HG03103 (cell line): Measurements from ENCODE around the gene CEL.
"Not testable (repeated sequence)": the region's sequence is repeated elsewhere in the genome, so short reads cannot be mapped to it uniquely, and the experiment has no call there.

ENCODE experiments used
- ATAC-seq: cut with Tn5 transposase; IDR thresholded peaks from one replicate; pipeline ENCODE4 v1.9.1; 2021; ENCODE audit warnings: low read depth; ENCODE audit not compliant: unreplicated experiment

CEL gene

DNA sequence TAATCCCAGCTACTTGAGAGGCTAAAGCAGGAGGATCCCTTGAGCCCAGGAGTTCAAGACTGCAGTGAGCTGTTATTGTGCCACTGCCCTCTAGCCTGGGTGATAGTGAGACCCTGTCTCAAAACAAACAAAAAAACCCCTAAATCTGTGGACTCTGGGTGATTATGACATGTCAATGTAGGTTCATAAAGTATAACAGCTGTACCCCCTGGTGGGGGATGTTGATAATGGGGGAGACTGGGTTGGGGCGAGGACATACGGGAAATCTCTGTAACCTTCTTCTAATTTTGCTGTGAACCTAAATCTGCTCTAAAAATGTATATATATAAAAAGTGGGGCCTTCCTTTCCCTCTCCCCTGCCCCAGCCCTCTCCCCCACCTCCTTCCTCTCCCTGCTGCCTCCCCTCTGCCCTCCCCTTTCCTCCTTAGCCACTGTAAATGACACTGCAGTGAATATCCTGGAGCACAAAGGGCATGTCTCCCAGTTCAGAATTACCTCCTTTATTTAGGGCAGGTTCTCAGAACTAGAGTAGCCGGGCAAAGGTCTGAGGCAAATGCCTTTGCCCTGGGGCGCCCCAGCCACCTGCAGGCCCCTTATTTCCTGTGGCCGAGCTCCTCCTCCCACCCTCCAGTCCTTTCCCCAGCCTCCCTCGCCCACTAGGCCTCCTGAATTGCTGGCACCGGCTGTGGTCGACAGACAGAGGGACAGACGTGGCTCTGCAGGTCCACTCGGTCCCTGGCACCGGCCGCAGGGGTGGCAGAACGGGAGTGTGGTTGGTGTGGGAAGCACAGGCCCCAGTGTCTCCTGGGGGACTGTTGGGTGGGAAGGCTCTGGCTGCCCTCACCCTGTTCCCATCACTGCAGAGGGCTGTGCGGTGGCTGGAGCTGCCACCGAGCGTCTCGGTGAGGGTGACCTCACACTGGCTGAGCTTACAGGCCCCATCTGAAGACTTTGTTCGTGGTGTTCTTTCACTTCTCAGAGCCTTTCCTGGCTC is 19.3 kb downstream of the CEL start:
- ATAC-seq = not testable (repeated sequence)

DNA sequence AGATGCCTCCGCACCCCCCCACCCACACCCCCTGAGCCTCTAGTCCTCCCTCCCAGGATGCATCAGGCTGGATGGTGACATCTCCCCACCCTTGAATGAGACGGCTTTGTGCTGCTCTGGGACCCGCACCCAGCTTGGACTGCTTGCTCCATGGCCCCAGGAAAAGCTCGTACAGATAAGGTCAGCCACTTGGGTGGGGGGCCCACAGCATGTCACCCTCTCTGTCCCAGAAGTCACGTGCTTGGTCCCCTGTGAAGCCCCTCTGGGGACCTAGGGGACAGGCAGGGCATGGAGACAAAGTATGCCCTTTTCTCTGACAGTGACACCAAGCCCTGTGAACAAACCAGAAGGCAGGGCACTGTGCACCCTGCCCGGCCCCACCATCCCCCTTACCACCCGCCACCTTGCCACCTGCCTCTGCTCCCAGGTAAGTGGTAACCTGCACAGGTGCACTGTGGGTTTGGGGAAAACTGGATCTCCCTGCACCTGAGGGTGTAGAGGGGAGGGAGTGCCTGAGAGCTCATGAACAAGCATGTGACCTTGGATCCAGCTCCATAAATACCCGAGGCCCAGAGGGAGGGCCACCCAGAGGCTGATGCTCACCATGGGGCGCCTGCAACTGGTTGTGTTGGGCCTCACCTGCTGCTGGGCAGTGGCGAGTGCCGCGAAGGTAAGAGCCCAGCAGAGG is 20.3 kb downstream of the CEL start:
- not testable (repeated sequence) for ATAC-seq

DNA sequence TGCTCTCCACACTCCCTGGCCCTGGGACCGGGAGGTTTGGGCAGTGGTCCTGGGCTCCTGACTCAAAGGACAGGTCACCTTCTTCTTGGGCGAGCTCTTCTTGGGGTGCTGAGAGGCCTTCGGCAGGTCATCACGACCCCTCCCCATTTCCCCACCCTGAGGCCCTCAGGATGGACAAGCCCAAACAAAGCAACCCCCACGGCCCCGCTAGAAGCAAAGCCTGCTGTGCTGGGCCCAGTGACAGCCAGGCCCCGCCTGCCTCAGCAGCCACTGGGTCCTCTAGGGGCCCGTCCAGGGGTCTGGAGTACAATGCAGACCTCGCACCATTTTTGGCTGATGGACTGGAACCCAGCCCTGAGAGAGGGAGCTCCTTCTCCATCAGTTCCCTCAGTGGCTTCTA is 21.9 kb downstream of the CEL start:
- ATAC-seq = not testable (repeated sequence)

DNA sequence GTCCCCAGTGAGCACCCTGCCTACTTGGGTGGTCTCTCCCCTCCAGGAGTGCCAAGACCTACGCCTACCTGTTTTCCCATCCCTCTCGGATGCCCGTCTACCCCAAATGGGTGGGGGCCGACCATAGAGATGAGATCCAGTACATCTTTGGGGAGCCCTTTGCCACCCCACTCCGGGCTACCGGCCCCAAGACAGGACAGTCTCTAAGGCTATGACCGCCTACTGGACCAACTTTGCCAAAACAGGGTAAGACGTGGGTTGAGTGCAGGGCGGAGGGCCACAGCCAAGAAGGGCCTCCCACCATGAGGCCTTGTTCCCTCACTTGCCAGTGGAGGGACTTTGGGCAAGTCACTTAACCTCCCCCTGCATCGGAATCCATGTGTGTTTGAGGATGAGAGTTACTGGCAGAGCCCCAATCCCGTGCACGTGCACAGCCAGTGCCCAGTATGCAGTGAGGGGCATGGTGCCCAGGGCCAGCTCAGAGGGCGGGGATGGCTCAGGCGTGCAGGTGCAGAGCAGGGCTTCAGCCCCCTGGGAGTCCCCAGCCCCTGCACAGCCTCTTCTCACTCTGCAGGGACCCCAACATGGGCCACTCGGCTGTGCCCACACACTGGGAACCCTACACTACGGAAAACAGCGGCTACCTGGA is 24.6 kb downstream of the CEL start:
- ATAC-seq = not testable (repeated sequence)

DNA sequence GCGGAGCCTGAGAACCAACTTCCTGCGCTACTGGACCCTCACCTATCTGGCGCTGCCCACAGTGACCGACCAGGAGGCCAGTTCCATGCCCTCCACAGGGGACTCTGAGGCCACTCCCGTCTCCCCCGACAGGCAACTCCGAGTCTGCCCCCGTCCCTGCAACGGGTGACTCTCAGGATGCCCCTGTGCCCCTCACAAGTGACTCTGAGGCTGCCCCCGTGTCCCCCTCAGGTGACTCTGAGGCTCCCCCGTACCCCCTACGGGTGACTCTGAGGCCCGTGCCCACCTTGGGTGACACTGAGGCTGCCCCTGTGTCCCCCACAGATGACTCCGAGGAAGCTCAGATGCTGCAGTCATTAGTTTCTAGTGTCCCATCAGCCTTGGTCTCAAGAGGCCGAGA is 25.1 kb downstream of the CEL start:
- ATAC-seq = no peak

DNA sequence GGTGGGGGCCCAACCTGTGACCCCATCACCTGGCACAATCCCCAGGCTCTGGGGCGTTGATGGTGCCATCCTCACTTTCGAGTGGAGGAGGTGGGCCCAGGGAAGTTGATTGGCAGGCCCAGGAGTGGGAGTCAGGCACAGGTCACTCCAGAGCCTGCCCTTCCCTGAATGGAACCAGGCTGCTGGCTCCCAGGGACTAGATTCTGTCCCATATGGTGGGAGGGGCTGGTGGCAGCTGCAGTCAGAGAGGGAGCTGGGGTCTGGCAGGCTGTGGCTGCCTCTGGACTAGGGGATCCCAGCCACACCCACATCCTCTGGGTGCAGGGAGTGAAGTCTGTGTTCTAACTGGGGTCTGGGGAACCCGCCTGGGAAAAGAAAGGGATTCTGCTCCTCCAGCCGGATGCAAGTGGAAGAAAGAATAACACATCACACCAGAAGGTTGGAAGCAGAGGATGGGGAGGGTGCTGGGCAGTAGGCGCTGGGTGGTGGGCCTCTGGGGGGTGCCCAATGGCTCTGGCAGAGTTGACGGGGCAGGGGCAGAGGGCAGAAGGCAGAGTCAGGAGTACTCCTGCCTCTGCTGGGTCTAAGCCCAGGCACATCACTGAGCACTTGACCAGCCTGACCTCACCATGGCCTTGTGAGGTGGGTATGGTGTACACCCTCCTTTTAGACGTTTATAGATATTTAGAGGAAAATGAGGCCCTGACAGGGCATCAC is 25.8 kb downstream of the CEL start:
- no peak for ATAC-seq

DNA sequence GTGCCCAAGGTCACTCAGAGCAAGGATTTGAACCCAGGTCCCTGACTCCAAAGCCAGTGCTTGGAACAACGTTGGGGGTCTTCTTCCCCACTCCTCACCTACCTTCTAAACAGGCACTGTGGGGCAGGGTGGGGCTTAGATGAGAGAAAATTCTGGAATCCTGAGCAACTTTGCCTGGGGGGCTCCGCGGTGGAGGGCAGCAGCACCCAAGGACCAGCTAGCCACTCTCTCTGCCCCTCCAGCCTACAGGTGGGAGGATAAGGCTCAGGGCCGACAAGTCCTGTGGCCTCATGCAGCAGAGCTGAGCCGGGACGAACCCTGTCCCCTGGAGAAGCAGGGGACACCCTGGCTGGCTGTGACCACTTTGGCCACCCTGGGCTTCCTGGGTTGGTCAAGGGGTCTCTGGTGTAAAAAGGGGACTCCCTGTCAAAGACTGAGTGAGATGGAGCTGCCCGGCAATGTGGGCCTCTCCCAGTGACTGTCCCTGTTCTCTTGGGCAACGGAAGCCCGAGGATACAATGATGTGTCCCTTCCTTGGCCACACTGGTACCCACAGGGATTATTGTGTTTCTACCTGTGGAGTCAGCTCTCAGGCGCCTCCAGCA is 26.5 kb downstream of the CEL start:
- ATAC-seq = no peak

DNA sequence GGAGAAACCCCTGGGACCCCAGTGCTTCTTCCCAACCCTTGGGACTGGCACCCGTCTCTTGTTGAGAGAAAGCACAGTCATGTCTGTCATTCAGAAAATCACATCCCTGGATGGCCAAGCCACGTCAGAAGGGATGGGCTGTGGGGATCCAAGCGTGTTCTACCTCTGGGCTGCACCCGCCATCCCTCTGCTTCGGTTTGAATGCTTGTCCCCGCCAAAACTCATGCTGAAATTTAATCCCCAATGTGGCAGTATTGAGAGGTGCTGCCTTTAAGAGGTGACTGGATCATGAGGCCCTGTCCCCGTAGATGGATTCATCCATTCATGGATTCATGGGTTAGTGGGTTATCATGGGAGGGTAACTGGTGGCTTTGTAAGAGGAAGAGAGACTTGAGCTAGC is 27.0 kb downstream of the CEL start:
- no peak for ATAC-seq

DNA sequence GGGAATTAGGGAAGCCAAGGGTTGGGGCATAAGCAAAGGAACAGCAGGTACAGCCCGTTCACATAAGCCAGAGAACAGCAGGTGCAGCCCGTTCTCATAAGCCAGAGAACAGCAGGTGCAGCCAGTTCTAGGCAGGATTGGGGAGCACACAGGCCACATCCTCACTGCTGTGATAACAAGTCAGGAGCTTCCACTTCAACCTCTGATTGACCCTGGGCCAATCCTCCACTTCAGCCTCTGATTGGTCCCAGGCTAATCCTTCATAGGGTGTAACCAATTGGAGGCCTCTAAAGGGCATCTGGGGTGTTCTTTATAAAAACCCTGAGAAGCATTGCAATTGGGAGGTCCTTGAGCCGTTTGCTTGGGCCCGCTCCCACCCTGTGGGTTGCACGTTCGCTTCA is 27.5 kb downstream of the CEL start:
- ATAC-seq = no peak

DNA sequence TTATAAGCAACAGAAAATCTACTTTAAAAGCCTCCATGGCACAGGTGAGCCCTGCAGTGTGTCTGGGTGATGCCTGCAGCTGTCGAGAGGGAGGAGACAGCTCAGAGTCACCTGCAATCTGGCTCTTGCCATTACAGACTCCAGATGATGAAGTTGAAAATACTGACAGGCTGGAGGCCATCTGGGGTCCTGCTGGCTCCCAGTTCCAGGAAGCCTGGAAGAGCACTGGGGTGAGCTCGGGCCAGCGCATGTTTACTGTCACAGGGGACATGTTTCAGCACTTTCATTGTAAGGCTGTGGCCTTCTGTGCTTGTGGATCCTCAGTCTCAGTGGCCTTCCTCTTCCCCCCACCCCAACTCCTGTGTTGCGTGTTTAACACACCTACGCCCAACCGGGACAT is 28.4 kb downstream of the CEL start:
- ATAC-seq = no peak

DNA sequence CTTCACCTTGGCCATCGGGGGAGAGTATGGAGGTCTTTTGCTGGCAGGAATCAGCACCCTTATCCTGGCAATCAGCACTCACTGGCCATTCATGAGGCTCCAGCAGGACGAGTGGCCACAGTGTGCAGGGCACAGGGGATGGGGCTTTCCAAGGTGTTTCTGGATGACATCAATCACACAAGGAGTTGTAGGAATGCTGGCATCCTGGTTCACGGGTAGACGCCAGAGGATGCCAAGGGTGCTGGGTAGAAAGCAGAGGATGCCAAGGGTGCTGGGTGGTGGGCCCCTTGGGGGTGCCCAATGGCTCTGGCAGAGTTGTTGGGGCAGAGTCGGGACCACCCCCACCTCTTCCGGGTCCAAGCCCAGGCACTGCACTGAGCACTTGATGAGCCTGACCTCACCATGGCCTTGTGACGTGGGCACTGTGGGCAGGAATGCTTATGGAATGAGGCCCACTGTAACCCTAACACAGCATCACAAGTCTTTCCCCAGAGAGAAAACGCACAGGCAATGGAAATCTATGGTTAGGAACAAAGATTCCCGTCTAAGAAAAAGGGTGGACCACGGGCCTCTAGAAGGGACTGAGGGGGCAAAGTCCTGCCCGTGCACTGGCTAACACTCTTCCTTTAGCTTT is 29.1 kb downstream of the CEL start:
- ATAC-seq = no peak

DNA sequence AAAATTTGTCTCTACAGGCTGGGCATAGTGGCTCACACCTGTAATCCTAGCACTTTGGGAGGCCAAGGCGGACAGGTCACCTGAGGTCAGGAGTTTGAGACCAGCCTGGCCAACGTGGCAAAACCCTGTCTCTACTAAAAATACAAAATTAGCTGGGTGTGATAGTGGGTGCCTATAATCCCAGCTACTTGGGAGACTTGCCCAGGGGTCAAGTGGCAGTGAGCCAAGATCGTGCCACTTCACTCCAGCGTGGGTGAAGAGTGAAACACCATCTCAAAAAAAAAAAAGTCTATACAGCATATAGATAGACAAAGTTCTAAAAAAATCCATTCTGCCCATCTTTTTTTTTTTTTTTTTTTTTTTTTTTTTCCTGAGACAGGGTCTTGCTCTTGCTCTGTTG is 32.6 kb downstream of the CEL start:
- not testable (repeated sequence) for ATAC-seq

DNA sequence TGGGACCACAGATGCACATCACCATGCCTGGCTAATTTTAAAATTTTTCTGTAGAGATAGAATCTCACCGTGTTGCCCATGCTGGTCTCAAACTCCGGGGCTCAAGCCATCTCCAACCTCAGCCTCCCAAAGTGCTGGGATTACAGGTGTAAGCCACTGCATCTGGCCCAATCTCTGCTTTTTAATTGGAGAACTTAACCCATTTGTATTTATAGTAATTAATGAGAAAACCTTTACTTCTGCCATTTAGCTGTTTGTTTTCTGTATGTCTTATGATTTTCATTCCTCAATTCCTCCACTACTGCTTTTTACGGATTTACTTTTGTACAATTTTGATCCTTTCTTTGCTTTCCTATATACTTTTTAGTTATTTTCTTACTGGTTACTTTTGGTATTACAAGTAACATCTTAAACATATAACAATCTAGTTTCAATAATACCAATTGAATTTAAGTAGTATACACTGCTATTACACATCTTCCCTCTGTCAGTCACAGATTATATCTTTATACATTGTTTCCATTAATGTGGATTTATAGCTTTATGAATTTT is 33.1 kb downstream of the CEL start:
- no peak for ATAC-seq

DNA sequence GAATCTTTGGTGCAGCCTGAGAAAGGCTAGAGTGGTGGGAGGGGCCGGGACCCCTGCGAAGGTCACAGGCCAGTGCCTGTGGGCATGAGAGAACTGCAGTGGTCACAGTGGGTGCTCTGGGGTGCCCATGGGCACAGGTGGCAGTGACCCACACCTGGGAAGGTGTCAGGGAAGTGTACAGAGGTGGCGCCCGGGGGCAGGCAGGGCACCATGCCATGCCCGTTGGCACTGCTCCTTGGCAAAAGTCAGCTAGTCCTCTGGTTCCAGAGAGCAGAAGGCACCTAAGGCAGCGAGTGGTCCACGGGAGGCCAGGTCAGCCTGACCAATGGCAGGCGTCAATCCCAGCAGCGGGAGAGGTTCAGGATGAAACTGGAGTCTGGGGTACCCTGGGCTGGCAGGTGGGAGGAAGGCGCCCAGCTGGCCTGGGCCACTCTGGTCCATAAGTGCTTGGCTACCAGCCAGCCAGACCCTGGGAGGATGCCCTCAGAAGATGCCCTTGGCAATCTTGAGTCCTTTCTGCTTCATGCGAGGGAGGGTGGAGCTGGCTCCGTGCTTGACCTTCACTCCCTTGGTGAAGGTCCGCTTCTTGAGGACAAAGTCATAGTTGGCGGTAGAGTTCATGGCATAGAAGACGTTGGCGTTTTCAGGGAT is 36.4 kb downstream of the CEL start:
- ATAC-seq = no peak

DNA sequence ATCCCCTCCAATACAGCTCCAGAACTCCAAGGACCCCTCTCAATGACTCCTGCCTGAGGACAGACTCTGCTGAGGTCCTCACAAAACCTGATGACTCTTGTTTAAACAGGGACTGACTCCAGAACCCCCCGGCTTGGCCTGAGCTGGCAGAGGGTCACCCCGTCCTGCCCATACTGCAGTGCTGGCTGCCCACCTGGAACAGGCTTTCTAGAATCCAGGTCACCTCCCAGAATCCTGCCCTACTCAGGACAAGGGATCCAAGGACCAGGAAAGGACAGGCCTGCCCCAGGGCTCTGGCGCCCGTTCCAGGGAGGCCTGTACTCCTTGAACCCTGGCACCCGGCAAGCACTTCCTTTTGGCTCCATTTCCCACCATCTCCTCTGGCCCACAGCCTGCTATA is 37.1 kb downstream of the CEL start:
- ATAC-seq = no peak

DNA sequence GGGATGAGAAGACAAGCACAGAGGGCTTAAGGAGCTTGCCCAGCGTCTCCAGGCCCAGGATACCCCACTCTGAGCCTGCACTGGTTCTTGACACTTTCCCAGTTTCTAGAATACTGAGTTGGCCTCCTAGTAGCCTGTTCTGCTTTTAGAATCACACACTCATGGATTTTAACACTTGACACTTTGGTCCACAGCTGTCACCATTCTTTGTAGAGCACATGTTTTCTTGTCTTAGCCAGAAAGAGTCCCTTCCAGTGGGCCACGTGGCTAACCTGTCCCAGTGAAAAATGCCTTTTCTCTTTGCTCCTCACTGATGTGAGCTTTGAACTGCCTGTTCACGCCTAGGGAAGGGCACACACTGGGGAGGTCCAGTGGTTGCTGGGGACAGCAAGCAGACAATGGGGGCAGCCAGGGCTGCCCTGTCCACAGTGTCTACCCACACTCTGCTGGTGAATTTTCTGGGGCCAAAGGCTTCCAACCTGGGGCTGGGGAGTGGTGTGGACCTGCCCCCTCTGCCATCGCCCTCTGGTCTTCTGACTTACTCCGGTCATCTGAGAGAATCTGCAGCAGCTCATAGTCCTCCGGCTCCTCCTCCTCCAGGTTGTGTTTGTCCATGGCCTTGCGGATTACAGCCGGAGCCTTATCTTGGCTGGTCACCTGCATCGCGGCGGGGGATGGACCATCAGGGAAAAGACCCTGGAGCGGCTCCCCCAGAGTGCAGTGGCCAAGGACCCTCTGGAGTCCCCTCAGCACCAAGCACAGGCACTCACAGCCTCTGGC is 38.1 kb downstream of the CEL start:
- no peak for ATAC-seq

DNA sequence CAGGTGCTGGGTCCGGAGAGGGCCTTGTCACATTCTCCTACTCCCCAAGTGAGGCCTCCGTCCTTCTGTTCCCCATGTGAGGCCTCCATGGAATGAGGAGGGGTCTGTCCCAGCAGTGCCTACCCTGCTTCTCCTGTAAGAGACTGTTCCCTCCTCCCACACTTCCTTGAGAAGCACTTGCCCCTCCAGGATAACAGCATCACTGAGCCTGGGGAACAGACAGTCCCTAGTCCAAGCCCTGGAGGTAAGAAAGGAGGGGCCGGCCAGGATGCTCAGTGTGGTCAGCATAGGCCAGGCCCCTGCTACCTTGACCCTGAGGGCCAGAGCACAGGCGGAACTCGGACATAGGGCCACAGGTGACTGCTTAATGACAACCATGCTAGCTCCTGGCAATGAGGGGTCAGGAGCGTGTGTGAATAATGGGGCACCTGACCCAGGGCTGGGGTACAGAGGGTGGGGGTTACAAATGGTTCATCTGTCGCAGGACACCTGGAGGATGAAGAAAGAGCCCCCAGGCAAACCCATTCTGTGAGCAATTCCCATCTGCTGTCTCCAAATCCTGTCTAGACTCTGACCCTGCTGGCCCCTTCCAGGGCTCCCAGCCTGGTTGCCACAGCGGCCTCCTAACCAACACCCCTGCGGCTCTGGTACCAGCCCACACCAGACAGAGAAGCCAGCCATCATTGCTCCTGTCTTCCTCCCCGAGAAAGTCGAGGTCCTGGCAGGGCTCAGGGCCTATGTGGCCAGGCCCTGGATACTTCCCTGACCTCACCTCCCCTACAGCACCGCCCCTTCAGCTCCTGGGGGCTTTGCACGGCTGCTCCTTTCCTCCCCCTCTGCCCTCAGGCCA is 39.0 kb downstream of the CEL start:
- no peak for ATAC-seq
